Activated CD4-positive, alpha-beta memory T cell treated with anti-CD3 and anti-CD28 coated beads for 36 hours (primary cell): ENCODE results near the gene SELE. TPM values are rescaled to one million over a fixed set of nuclear protein-coding genes. Genes with fewer than 3 reads are reported as not detected.
A peak's percentile ranks its signal among the peaks of the same experiment; 100 is the strongest.

ENCODE experiments used
- CTCF ChIA-PET: fragments of 350-600 bp; sonication (Branson Sonifier 250); formaldehyde crosslinking; loops from one replicate; lab custom pipeline; 2021; ENCODE audit warnings: antibody characterized with exemption, inconsistent platforms; lab: Charles Lee
- POLR2A ChIA-PET: fragments of 350-600 bp; sonication (Branson Sonifier 250); formaldehyde crosslinking; loops from one replicate; lab custom pipeline; 2021; ENCODE audit warnings: antibody characterized with exemption; lab: Charles Lee
- DNase-seq: peaks from one replicate; pipeline ENCODE4 v3.0.0-alpha.2; 2020
- H3K27ac Mint-ChIP-seq: one replicate; pipeline ENCODE4 v1.8.0; 2021; ENCODE audit warnings: mixed read lengths
- H3K27me3 Mint-ChIP-seq: one replicate; pipeline ENCODE4 v1.8.0; 2021; ENCODE audit warnings: mixed read lengths
- H3K36me3 Mint-ChIP-seq: one replicate; pipeline ENCODE4 v1.8.0; 2021; ENCODE audit warnings: mixed read lengths
- H3K4me1 Mint-ChIP-seq: one replicate; pipeline ENCODE4 v1.8.0; 2021; ENCODE audit warnings: low read depth, mixed read lengths
- H3K4me3 Mint-ChIP-seq: one replicate; pipeline ENCODE4 v1.8.0; 2021; ENCODE audit warnings: mild to moderate bottlenecking, mixed read lengths
- H3K9me3 Mint-ChIP-seq: one replicate; pipeline ENCODE4 v1.8.0; 2021; ENCODE audit warnings: mixed read lengths
- intact Hi-C: fragments of 100-400 bp; cut with micrococcal nuclease; formaldehyde crosslinking; loops from one replicate; pipeline ENCODE4 v1.15.1; 2023
- total RNA-seq, 2 experiments: library from RNA; stranded (reverse); gene quantifications; one replicate each; pipeline ENCODE4 v1.2.3, GENCODE V29; 2021

The SELE gene
- total RNA-seq, 2 experiments from 2014 or later = not detected

DNA sequence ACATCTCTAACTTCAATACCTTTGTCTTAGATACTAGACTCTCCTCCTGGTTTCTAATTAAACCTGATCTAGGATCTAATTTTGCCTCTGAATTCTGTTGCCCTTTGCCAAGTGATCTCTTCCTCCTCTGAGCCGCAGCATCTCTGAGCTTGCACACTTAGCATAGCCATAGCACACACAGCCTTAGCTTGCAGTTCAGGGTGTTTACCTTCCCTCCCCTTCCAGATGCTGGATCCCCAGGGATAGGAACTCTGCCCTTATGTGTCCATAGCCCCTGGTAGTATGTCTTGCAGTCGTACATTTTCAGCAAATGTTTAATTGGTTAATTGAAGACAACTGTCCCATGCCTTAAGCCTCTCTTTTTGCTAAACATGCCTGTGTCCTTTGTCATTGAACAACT, 52.7 kb downstream of the SELE start:
- intact Hi-C loops = no loop called here
- H3K27me3 Mint-ChIP-seq = no peaks in the 10 kb centered on the region
- H3K4me3 Mint-ChIP-seq = peak overlapping the region; percentile 46
- CTCF ChIA-PET = interaction anchor here (1.2 to 4.7 kb wide), 4 partner anchors 11 to 95 kb away, joined by 4 to 41 read pairs (median 14); partner anchors contain the start of gene F5
- peaks cover 56% of the 10 kb centered on the region for H3K4me1 Mint-ChIP-seq
- no peaks in the 10 kb centered on the region for H3K36me3 Mint-ChIP-seq
- POLR2A ChIA-PET = interaction anchor here (0.6 to 5.4 kb wide), 5 partner anchors 10 to 85 kb away, joined by 3 to 35 read pairs (median 4); no protein-coding TSS in a partner anchor
- no peak for DNase-seq
- peak overlapping the region; percentile 90 for H3K27ac Mint-ChIP-seq
- H3K9me3 Mint-ChIP-seq = no peaks in the 10 kb centered on the region

DNA sequence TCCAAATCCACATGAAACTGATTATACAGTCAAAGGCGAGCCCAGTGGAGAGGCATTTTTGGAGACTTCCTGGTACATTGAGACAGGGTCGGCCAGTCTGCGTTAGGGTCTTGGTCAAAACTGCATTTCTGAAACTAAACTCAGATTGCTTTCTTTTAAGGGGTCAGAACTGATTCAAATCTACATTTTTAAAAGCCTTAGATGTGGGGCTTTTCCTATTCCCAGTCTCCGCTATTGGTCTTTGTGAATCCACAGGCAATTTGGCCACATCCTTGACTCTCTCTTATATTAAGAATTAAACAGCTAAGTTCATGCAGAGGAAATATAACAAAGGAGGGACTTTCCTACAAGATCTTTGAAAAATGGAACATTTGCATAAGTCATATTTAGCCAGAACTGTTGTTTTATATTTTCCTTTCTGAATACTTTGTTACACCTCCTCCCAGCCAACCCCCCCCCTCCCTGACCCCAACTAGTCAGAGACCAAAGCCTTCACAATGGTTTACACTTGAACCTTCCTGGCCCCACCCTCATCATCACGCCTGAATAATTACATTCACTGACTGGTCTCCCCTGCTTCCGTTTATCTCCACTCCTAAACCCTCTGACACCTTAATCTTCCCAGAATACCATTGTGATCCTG, 53.4 kb downstream of the SELE start:
- no peaks in the 10 kb centered on the region for H3K36me3 Mint-ChIP-seq
- POLR2A ChIA-PET = interaction anchor here (0.6 to 5.4 kb wide), 7 partner anchors 9 to 85 kb away, joined by 3 to 35 read pairs (median 4); no protein-coding TSS in a partner anchor
- H3K4me1 Mint-ChIP-seq = peaks cover 62% of the 10 kb centered on the region
- CTCF ChIA-PET = interaction anchor here (1.1 to 4.7 kb wide), 6 partner anchors 10 to 94 kb away, joined by 4 to 41 read pairs (median 10); partner anchors contain the start of gene F5
- H3K9me3 Mint-ChIP-seq = no peaks in the 10 kb centered on the region
- H3K27me3 Mint-ChIP-seq = no peaks in the 10 kb centered on the region
- peak overlapping the region; percentile 90 for H3K27ac Mint-ChIP-seq
- intact Hi-C loops = loop anchor here (1.0 kb wide), 3 partner anchors 12 to 31 kb away; partner anchors contain the start of gene SELL
- H3K4me3 Mint-ChIP-seq = peak overlapping the region; percentile 46
- DNase-seq = peak; percentile 80

DNA sequence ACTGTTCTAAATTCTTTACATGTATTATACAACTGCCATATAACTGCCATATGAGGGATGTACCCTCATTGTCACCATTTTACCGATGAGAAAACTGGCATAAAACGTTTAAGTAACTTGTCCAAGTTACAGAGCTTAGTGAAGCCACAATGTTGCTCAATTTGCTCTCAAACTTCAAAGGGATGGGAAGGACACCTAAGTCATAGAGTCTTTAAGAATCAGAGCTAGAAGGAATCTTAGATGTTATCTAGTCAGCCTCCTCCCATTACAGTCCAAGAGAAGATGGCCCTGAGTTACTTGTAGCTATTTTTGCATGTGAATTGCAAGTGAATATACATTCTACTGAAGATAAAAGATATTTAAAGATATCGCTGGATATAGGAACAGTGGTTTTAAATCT, 54.2 kb downstream of the SELE start:
- ChIA-PET POLR2A (interaction anchor here (1.0 to 5.4 kb wide), 4 partner anchors 13 to 30 kb away, joined by 3 to 35 read pairs (median 4); no protein-coding TSS in a partner anchor), CTCF (interaction anchor here (1.1 to 4.7 kb wide), 4 partner anchors 9 to 93 kb away, joined by 4 to 41 read pairs (median 8); partner anchors contain the start of gene F5)
- peak overlapping the region; percentile 90 for H3K27ac Mint-ChIP-seq
- DNase-seq = no peak
- intact Hi-C loops = loop anchor here (1.0 kb wide), 3 partner anchors 12 to 32 kb away; partner anchors contain the start of gene SELL
- H3K36me3 Mint-ChIP-seq = no peaks in the 10 kb centered on the region
- no peaks in the 10 kb centered on the region for H3K27me3 Mint-ChIP-seq
- H3K9me3 Mint-ChIP-seq = no peaks in the 10 kb centered on the region
- H3K4me3 Mint-ChIP-seq = peak overlapping the region; percentile 24
- peaks cover 63% of the 10 kb centered on the region for H3K4me1 Mint-ChIP-seq

DNA sequence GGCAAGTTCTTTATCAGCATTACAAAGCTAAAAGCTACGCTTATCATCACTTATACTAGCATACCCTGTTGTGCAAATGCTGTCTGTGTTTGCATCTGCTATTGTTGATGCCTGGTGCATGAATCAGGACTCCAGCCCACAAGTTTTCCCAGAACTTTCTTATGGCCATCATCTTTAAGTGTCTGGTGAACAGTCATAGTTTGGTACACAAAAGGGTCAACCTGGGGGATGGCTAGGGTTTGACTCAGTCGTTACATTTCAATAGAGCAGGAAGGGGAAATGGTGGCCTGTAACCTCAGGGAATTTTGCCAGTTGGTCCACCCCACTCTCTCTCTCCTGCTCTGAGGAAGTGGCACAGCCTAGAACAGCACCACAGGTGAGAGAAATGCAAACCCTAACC, 57.9 kb downstream of the SELE start:
- Mint-ChIP-seq H3K4me1 (peaks cover 53% of the 10 kb centered on the region), H3K27ac (peak overlapping the region; percentile 26), H3K4me3 (no peak overlapping the region), H3K27me3 (no peaks in the 10 kb centered on the region), H3K9me3 (peaks cover 9% of the 10 kb centered on the region), H3K36me3 (no peaks in the 10 kb centered on the region)
- no peak for DNase-seq
- intact Hi-C loops = no loop called here
- ChIA-PET CTCF (interaction anchor here (0.7 to 2.8 kb wide), 2 partner anchors 18 to 74 kb away, joined by 3 to 10 read pairs; no protein-coding TSS in a partner anchor), POLR2A (interaction anchor here (1.8 kb wide), 1 partner anchor 16 kb away, joined by 4 read pairs; no protein-coding TSS in a partner anchor)

Other genes with a start within 250 kb of the SELE start
- 1 to 10 TPM; 8.6 to 9.4 TPM for gene SLC19A2, start 248.1 kb downstream of the SELE start, total RNA-seq
- 10 to 100 TPM; 50.8 to 51.1 TPM for gene F5, start 147.6 kb downstream of the SELE start, total RNA-seq
- gene SELP, start 104.0 kb downstream of the SELE start, total RNA-seq = under 1 TPM; 0.70 to 0.97 TPM
- gene SELL, start 22.5 kb downstream of the SELE start, total RNA-seq = 100 to 1,000 TPM; 103 to 110 TPM
- 10 to 100 TPM; 10.8 to 10.9 TPM for gene METTL18, start 60.8 kb upstream of the SELE start, total RNA-seq
- 10 to 100 TPM; 11.1 to 12.4 TPM for gene SCYL3, start 159.8 kb upstream of the SELE start, total RNA-seq